ENCODE measurements around the gene NXF2.
"Not testable (repeated sequence)": the region's sequence is repeated elsewhere in the genome, so short reads cannot be mapped to it uniquely, and the experiment has no call there.

NXF2 gene, protein sequence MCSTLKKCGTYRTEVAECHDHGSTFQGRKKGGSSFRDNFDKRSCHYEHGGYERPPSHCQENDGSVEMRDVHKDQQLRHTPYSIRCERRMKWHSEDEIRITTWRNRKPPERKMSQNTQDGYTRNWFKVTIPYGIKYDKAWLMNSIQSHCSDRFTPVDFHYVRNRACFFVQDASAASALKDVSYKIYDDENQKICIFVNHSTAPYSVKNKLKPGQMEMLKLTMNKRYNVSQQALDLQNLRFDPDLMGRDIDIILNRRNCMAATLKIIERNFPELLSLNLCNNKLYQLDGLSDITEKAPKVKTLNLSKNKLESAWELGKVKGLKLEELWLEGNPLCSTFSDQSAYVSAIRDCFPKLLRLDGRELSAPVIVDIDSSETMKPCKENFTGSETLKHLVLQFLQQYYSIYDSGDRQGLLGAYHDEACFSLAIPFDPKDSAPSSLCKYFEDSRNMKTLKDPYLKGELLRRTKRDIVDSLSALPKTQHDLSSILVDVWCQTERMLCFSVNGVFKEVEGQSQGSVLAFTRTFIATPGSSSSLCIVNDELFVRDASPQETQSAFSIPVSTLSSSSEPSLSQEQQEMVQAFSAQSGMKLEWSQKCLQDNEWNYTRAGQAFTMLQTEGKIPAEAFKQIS

DNA sequence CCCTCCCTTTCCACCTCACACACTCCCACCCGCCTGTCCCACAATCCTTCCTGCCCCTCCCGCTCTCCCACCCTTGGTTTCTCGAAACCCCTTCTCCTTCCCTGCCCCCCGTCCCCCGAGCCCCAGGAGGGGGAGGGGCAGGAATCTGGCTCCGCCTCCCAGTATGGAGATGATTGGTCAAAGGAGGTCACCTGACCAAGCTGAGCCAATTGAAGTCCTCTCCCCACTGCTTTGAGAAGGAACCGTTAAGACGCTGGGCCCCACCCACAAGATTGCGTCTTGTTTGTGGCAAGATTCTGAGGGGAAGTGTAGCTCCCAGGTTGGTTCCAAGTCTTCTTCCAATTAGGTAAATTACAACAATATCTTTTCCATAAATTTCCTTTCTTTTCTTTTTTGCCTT is at the start of gene NXF2:
Gene NXF2 (plus strand): TSS at position 275 of the 400 bp plus-strand sequence. CDS start 59,912 bp downstream, outside the sequence.
- not testable (repeated sequence) for DNase-seq

DNA sequence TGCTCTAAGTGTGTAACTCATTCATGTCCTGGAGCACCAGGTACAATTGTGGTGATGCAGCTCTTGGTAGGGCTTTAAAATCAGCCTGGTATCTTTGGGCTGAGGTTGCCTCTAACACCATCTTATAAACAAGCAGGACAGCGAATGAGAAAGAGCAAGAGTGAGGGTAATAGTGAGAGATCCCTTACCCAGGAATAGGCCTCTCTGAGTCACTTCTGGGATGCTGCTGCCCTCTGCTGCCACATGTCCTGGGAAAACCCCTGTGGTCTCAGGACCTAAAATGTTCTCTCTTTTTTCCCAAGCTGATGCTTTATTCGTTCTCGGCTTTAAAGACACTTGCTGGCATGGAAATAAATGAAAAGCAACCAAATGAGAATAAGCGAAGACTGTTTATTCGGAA is 39.0 kb upstream of the NXF2 start:
- not testable (repeated sequence) for DNase-seq

DNA sequence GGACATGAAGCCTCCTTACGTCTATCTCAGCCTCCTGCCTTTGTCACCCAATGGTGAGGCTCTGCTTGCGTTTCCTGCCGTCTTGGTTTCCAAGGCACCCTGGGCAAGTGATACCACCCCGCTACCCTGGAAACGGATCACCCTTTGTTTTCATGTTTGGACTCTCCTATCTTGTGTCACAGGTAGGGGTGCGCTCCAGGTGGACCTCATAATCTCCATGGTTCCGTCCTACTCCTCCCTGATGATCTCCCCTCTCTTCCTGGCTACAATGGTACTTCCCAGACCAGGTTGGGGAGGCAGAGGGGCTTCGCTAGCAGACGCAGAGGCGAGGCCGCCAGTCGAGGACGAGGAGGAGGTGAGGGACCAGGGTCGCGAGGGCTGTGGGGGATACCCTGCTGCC is 32.0 kb upstream of the NXF2 start, which contains the start of gene TCP11X1:
Gene TCP11X1 (plus strand): TSS at position 316 of the 400 bp plus-strand sequence.
- not testable (repeated sequence) for DNase-seq

DNA sequence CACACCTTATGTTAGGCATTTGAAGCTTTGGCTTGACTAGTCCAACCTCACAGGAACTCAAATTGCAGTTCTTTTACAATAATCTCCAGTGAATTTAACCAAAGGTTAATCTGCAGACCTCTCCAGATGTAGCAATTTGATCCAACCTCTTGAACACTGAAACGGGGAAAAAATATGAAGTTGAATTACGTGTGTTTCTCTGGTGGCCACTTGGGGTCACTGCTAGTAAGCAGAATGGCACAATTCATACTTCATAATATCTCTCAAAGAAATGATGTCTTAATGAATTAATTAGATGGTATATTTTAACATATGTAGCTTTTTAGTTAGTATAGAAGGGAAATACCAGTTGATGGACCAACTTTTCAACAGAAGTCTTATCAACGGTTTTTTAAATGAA is 30.5 kb upstream of the NXF2 start:
- not testable (repeated sequence) for DNase-seq

DNA sequence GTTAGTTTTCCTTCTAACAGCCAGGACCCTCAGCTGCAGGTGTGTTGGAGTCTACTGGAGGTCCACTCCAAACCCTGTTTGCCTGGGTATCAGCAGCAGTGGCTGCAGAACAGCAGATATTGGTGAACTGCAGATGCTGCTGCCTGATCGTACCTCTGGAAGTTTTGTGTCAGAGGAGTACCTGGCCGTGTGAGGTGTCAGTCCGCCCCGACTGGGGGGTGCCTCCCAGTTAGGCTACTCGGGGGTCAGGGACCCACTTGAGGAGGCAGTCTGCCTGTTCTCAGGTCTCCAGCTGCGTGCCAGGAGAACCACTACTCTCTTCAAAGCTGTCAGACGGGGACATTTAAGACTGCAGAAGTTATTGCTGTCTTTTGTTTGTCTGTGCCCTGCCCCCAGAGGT is 11.3 kb upstream of the NXF2 start:
- not testable (repeated sequence) for DNase-seq

DNA sequence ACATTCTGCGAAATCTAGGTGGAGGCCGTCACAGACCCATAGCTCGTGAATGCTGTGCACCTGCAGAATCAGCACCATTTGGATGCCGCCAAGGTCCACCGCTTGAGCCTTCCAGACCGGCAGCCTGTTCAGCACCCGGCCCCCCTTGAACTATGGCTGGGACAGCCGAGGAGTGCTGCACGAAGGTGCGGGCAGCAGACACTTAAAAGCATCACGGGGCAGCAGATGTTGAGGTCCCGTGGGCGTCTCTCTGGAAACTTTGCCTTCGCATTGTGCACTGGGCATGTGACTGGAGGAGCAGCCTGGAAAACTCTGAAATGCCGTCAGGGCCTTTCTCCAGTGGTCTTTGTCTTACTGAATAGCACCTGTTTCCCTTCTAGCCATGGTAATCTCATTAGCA is 6.7 kb upstream of the NXF2 start:
- not testable (repeated sequence) for DNase-seq

DNA sequence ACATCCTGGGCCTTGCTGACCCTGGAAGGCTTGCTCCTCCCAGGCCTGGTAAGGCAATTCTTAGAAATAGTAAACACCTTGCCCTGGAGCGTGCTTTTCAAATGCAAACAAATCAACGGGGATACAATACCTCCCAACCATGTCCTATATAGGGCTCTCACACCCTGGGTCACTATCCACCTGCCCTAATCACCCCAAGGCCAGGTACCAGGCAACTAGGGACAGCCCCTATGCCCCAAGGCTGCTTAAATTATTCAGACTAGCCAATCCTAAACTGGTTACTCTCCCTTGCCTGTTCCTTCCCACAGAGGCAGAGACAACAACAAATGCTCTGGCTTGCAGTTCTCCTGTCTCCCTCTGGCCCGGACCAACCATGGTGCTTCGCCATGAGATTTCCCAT is 25.3 kb downstream of the NXF2 start:
- DNase-seq, result not testable (repeated sequence)

DNA sequence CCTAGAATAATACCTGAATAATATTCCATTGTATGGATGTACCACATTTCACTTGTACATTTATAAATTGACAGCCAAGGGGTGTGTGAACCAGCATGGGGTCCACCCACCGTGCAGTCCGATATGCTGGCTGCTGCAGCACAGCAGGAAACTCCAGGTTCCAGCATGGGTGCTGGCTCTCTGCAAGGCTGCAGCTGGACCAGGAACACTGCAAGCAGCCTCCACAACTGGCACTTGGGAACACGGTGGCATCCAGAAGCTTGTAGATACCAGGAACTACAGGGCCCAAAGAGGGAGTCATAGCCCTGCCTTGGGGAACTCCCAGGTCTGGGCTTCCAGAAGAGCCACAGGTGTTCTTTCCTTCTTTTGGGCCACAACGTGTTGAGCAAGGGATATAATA is 91.2 kb downstream of the NXF2 start:
- no peak for DNase-seq

DNA sequence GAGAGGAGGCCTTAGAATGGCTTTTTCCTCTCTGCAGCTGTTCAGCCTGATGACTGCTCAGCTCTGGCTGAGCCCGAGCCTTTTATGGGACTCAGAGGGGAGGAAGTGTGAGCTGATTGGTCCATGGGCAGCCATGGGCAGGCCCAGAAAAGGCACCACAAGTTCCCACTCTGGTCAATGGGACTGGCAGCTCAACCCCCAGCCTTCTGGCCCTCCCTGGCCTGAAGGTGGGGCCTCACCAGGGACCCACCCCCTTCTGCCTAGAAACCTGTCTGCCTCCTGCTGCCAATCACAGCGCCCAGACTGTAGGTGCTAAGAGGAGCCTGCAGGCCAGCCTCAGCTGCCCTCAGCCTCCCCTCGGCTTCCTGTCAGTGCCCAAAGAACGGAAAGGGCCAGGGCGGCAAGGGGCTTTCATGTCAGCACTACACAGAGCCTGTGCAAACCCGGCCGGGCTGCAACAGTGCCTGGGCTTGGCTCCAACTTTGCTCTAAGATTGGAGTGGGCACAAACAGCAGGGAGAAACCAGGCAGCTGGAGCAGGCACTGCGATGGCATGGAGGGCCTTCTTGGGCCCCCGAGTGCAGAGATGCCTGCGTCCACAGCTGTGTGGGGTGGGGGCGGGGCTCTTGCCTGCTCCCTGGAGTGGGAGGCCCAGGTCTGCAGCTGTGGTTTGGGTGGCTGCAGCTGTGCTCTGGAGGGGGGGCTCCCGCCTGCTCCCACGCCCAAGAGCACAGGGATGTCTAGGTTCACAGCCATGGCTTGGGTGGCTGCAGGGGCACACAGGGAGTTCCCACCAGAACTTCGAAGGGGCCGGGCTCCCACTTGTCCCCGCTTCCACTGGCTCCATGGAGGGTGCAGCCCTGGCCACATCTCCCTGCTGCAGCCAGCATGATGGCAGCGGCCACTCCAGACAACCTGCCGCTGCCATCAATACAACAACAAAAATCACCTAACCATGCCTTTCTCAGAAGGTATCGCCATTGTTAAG is 92.6 kb downstream of the NXF2 start:
- DNase-seq, result no peak

DNA sequence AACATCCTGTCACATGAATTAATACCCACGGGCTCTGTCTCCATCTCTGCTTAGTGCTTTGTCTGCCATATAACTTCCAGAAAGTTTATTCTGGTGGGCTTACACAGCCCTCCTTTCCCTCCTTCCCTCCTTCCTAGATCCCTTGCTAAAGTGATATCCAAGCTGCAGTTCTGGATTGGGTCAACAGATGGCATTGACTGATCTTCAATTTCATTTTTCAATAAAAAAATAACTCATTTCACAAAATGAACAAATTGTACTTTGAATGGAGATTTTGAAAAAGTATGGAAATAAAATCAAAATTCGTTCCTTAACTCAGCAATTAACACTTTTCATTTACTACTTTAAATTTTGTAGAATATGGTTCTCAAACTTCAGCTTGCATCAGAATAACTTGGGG is 94.9 kb downstream of the NXF2 start:
- no peak for DNase-seq

DNA sequence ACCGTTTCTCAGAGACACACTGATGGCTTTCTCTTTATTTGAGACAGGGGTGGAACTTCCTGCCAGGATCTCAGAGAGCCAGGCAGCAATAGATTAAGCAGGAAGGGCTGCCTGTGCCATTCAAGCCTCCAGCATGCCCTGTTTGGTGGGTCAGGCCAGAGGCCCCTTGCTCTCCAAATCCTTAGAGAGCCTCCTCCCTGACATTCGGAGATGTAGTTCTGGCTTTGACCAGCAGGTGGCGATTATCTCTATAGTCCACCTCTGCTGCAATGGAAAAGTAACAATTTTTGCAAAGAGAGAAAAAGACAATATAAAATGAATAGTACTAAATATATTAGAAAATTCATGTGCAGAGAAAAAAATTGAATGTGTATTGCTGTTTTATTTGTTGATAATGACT is 98.9 kb downstream of the NXF2 start:
- peak; percentile 41 for DNase-seq

Measured in femur (tissue), 1 donor.